Right lobe of liver (tissue), 6 donors: ENCODE results near the gene SLC45A3. TPM values are rescaled to one million over a fixed set of nuclear protein-coding genes. Genes with fewer than 3 reads are reported as not detected.

Experiments used
- ATAC-seq, 4 donors: fragments of 200-7000 bp; cut with Tn5 transposase; one replicate each; pipeline ENCODE4 v1.9.1; 2020; ENCODE audit warnings: mild to moderate bottlenecking in 4 of 4, moderate library complexity in 4 of 4
- DNase-seq, 3 donors: peaks; one replicate each; pipeline ENCODE4 v3.0.0-alpha.2; 2020
- H3K27ac ChIP-seq, 3 donors: fragments of 200-600 bp; one replicate each; pipeline ENCODE4 v1.8.0; 2022
- H3K27me3 ChIP-seq, 2 donors: fragments of 200-600 bp; one replicate each; pipeline ENCODE4 v1.8.0; 2022
- H3K36me3 ChIP-seq, 4 donors: fragments of 200-600 bp; sonication (generic) in 1 of 4; one replicate each; pipeline versions ENCODE4 v1.5.1 to v1.8.0; 2017 to 2022; ENCODE audit warnings: control low read depth in 1 of 4
- H3K4me1 ChIP-seq, 4 donors: fragments of 200-600 bp; sonication (generic) in 1 of 4; one replicate each; pipeline versions ENCODE4 v1.5.1 to v1.8.0; 2017 to 2022; ENCODE audit warnings: control low read depth in 1 of 4
- H3K4me3 ChIP-seq, 3 donors: fragments of 200-600 bp; one replicate each; pipeline ENCODE4 v1.8.0; 2022
- H3K9me3 ChIP-seq, 4 donors: fragments of 200-600 bp; sonication (generic) in 1 of 4; one replicate each; pipeline versions ENCODE4 v1.5.1 to v1.8.0; 2017 to 2022; ENCODE audit warnings: control low read depth in 1 of 4
- CTCF ChIP-seq, 4 donors: fragments of 200-600 bp in 3 of 4; fragments of 450-650 bp in 1 of 4; IDR thresholded peaks; one replicate each; pipeline versions ENCODE4 v1.5.1 to v1.8.0; 2016 to 2022; ENCODE audit warnings: antibody characterized with exemption in 4 of 4, mild to moderate bottlenecking in 2 of 4
- POLR2A ChIP-seq: fragments of 450-650 bp; IDR thresholded peaks from one replicate; pipeline ENCODE4 v1.6.1; 2017; ENCODE audit warnings: antibody characterized with exemption, mild to moderate bottlenecking
- WGBS: methylation state at CpG from one replicate; pipeline ENCODE4 v1.1.6; 2018; ENCODE audit warnings: low coverage, low lambda C conversion rate; ENCODE audit not compliant: insufficient coverage; ENCODE audit errors: missing lambda C conversion rate; 5-methylcytosine and 5-hydroxymethylcytosine counted together
- intact Hi-C, 2 donors: fragments of 100-400 bp; cut with DNase I; formaldehyde crosslinking; loops; one replicate each; pipeline versions ENCODE4 v1.11.2 to v1.14.1; 2022
- total RNA-seq, 6 experiments: library from RNA; depleted of rRNA in 2 of 6; stranded (reverse); fragments of >200 nt in 2 of 6; fragmentation: NEBNext Ultra II Directional in 3 of 6; extraction: Animal tissue kit (Norgen Biotek cat#: 25700) in 3 of 6; gene quantifications; one replicate each; pipeline versions ENCODE4 v1.1.0 to v1.2.4, GENCODE V29; 2016 to 2023
- donor health status: DM: no; HTN: yes; CAD: no.
- donor health status: DM: no; HTN: no; CAD: no.
- donor health status: DM: no; HTN: no; CAD: no.
- donor health status: DM: no; HTN: yes; CAD: no.
- donor health status: DM: no; HTN: yes; CAD: no.

SLC45A3 gene
- total RNA-seq, 6 experiments from 2014 or later = 6.9 to 27.0 (median 7.9) TPM

- peak overlapping the region; percentile 33 to 77 (median 53) for H3K27ac ChIP-seq
- peak; percentile 62 to 96 (median 95) for DNase-seq
- intact Hi-C loops = loop anchor here in 1 of 2 donors (5.0 kb wide), 1 partner anchor 36 kb away; no protein-coding TSS in a partner anchor
These were observed 9.5 kb downstream of the SLC45A3 start for GRCh38 chr1:205670611-205671430.

GRCh38 chr1:205670150-205670446 is 10.2 kb downstream of the SLC45A3 start:
- no peak for DNase-seq
- Histone ChIP-seq H3K27me3 (no peaks in the 10 kb centered on the region), H3K4me1 (peaks cover 0 to 84% (median 40%) of the 10 kb centered on the region in 4 donors), H3K9me3 (no peaks in the 10 kb centered on the region), H3K36me3 (no peaks in the 10 kb centered on the region), H3K27ac (peak overlapping the region; percentile 33 to 77 (median 53)), H3K4me3 (peak overlapping the region; percentile 12 to 79 (median 45))
- 20% methylated on average over 1 of the region's 5 CpGs for WGBS
- intact Hi-C loops = loop anchor here in 1 of 2 donors (5.0 kb wide), 1 partner anchor 37 kb away; no protein-coding TSS in a partner anchor
- no peak for TF ChIP-seq CTCF (IDR thresholded peaks at IDR 0.05)
- no peak for TF ChIP-seq POLR2A
- ATAC-seq = no peak

More at GRCh38 chr1:205670611-205671430, 9.5 kb downstream of the SLC45A3 start:
- ATAC-seq = peak; percentile 67 to 88 (median 80)
- no peaks in the 10 kb centered on the region for H3K36me3 ChIP-seq
- H3K4me1 ChIP-seq = peaks cover 0 to 84% (median 39%) of the 10 kb centered on the region in 4 donors
- peak overlapping the region; percentile 12 to 79 (median 45) for H3K4me3 ChIP-seq
- TF ChIP-seq CTCF (IDR thresholded peaks at IDR 0.05) (no peak), POLR2A (no peak)
- 23% methylated on average over 9 of the region's 13 CpGs for WGBS
- H3K9me3 ChIP-seq = no peaks in the 10 kb centered on the region
- H3K27me3 ChIP-seq = no peaks in the 10 kb centered on the region

GRCh38 chr1:205669341-205670149 is 10.8 kb downstream of the SLC45A3 start:
- TF ChIP-seq CTCF (IDR thresholded peaks at IDR 0.05) (no peak), POLR2A (no peak)
- Histone ChIP-seq H3K36me3 (no peaks in the 10 kb centered on the region), H3K27ac (peak overlapping the region in 2 of 3 donors; percentile 6 to 77), H3K9me3 (no peaks in the 10 kb centered on the region), H3K4me3 (peak overlapping the region in 2 of 3 donors; percentile 45 to 79), H3K27me3 (no peaks in the 10 kb centered on the region), H3K4me1 (peaks cover 0 to 85% (median 39%) of the 10 kb centered on the region in 4 donors)
- intact Hi-C loops = loop anchor here (5.0 to 10.0 kb wide), 3 partner anchors 38 to 315 kb away; no protein-coding TSS in a partner anchor
- WGBS = 30% methylated on average over 10 of the region's 20 CpGs
- DNase-seq = peak in 1 of 3 donors; percentile 48
- peak in 1 of 4 donors; percentile 4 for ATAC-seq

- H3K27ac ChIP-seq = peak overlapping the region in 2 of 3 donors; percentile 6 to 77
- H3K4me3 ChIP-seq = peak overlapping the region in 1 of 3 donors; percentile 79
- H3K9me3 ChIP-seq = no peaks in the 10 kb centered on the region
- H3K4me1 ChIP-seq = peaks cover 0 to 85% (median 39%) of the 10 kb centered on the region in 4 donors
- 30% methylated on average over 4 of the region's 5 CpGs for WGBS
- H3K27me3 ChIP-seq = no peaks in the 10 kb centered on the region
- intact Hi-C loops = loop anchor here in 1 of 2 donors (10.0 kb wide), 2 partner anchors 46 to 316 kb away; no protein-coding TSS in a partner anchor
- ATAC-seq = peak in 3 of 4 donors; percentile 6 to 48 (median 23)
- peak; percentile 40 to 80 (median 66) for DNase-seq
- peaks cover 0 to under 1% (median 0%) of the 10 kb centered on the region in 4 donors for H3K36me3 ChIP-seq
- TF ChIP-seq CTCF (IDR thresholded peaks at IDR 0.05) = peak in 2 of 4 donors; percentile 17 to 33
- TF ChIP-seq POLR2A = no peak
These were observed 11.4 kb downstream of the SLC45A3 start for GRCh38 chr1:205668951-205669340.
